Astrocyte (in vitro differentiated cells and primary cell): ENCODE data around the gene PIP. TPM values are rescaled to one million over a fixed set of nuclear protein-coding genes. Genes with fewer than 3 reads are reported as not detected.
"Not testable (repeated sequence)": the region's sequence is repeated elsewhere in the genome, so short reads cannot be mapped to it uniquely, and the experiment has no call there.

Experiments
- DNase-seq: peaks from one replicate; pipeline ENCODE4 v3.0.0-alpha.2; 2010; ENCODE audit warnings: low read depth
- FAIRE-seq: peaks from 2 replicates; lab custom pipeline; 2011; peaks lifted over from hg19 to GRCh38; lab: Jason Lieb, UNC
- H2AFZ ChIP-seq: 2 replicates; pipeline ENCODE4 v1.6.0; 2012; ENCODE audit warnings: low read depth, low read length, inconsistent platforms
- H3K27ac ChIP-seq: 2 replicates; pipeline ENCODE4 v1.5.1; 2011; ENCODE audit warnings: low read depth, low read length, inconsistent platforms
- H3K27me3 ChIP-seq: 2 replicates; pipeline ENCODE4 v1.6.0; 2011; ENCODE audit warnings: low read length, inconsistent platforms; ENCODE audit not compliant: insufficient read depth
- H3K36me3 ChIP-seq: 2 replicates; pipeline ENCODE4 v1.5.1; 2011; ENCODE audit warnings: low read length, inconsistent platforms; ENCODE audit not compliant: insufficient read depth
- H3K4me1 ChIP-seq: 2 replicates; pipeline ENCODE4 v1.5.1; 2011; ENCODE audit warnings: low read length, inconsistent platforms; ENCODE audit not compliant: insufficient read depth
- H3K4me2 ChIP-seq: 2 replicates; pipeline ENCODE4 v1.6.0; 2012; ENCODE audit warnings: low read length, inconsistent platforms
- H3K4me3 ChIP-seq: 2 replicates; pipeline ENCODE4 v1.5.1; 2011; ENCODE audit warnings: low read depth, mild to moderate bottlenecking, low read length, inconsistent platforms; ENCODE audit not compliant: insufficient read depth
- H3K79me2 ChIP-seq: 2 replicates; pipeline ENCODE4 v1.6.0; 2012; ENCODE audit warnings: mild to moderate bottlenecking, low read length, inconsistent platforms; ENCODE audit not compliant: insufficient read depth
- H3K9ac ChIP-seq: 2 replicates; pipeline ENCODE4 v1.6.0; 2012; ENCODE audit warnings: mild to moderate bottlenecking, low read length, inconsistent platforms
- H3K9me3 ChIP-seq: 2 replicates; pipeline ENCODE4 v1.5.1; 2012; ENCODE audit warnings: low read depth, mild to moderate bottlenecking, low read length, inconsistent platforms; ENCODE audit not compliant: insufficient read depth
- H4K20me1 ChIP-seq: 2 replicates; pipeline ENCODE4 v1.6.0; 2012; ENCODE audit warnings: low read length, inconsistent platforms; ENCODE audit not compliant: insufficient read depth
- H3K27ac Mint-ChIP-seq: one replicate; pipeline ENCODE4 v1.8.0; 2021; ENCODE audit warnings: mild to moderate bottlenecking, mixed read lengths; ENCODE audit not compliant: unreplicated experiment
- H3K27me3 Mint-ChIP-seq: one replicate; pipeline ENCODE4 v1.8.0; 2021; ENCODE audit warnings: low read depth, mixed read lengths; ENCODE audit not compliant: unreplicated experiment
- H3K36me3 Mint-ChIP-seq: one replicate; pipeline ENCODE4 v1.8.0; 2021; ENCODE audit warnings: low read depth, mixed read lengths; ENCODE audit not compliant: unreplicated experiment
- H3K4me1 Mint-ChIP-seq: one replicate; pipeline ENCODE4 v1.8.0; 2021; ENCODE audit warnings: low read depth, mixed read lengths; ENCODE audit not compliant: unreplicated experiment
- H3K4me3 Mint-ChIP-seq: one replicate; pipeline ENCODE4 v1.8.0; 2021; ENCODE audit warnings: mild to moderate bottlenecking, moderate library complexity, mixed read lengths; ENCODE audit not compliant: unreplicated experiment
- H3K9me3 Mint-ChIP-seq: one replicate; pipeline ENCODE4 v1.8.0; 2021; ENCODE audit warnings: mild to moderate bottlenecking, mixed read lengths; ENCODE audit not compliant: unreplicated experiment
- CTCF ChIP-seq: IDR thresholded peaks from 2 replicates; pipeline ENCODE4 v1.5.1; 2011; ENCODE audit warnings: low read depth, mild to moderate bottlenecking, inconsistent platforms, low read length, moderate library complexity; ENCODE audit not compliant: insufficient read depth
- EZH2 ChIP-seq: IDR thresholded peaks from 2 replicates; pipeline ENCODE4 v1.6.1; 2012; ENCODE audit warnings: mild to moderate bottlenecking, low read length, inconsistent platforms; ENCODE audit not compliant: insufficient read depth
- total RNA-seq: library from RNA; stranded (reverse); gene quantifications from 2 replicates; pipeline ENCODE4 v1.2.1, GENCODE V29; 2021

Gene PIP
- total RNA-seq, 1 donor from 2014 or later, result not detected

- H3K4me3 ChIP-seq, result no peak overlapping the region
- H3K36me3 Mint-ChIP-seq, result no peaks in the 10 kb centered on the region
- H3K27me3 ChIP-seq, result no peaks in the 10 kb centered on the region
- no peaks in the 10 kb centered on the region for H3K79me2 ChIP-seq
- no peak overlapping the region for H3K4me3 Mint-ChIP-seq
- no peak for DNase-seq
- H3K27ac ChIP-seq, result no peak overlapping the region
- no peaks in the 10 kb centered on the region for H3K36me3 ChIP-seq
- H3K4me1 ChIP-seq, result no peaks in the 10 kb centered on the region
- no peak overlapping the region for H3K27ac Mint-ChIP-seq
- no peak for FAIRE-seq
- no peak overlapping the region for H2AFZ ChIP-seq
- no peak overlapping the region for H3K4me2 ChIP-seq
- TF ChIP-seq EZH2 (no peak), CTCF (no peak)
- no peaks in the 10 kb centered on the region for H3K27me3 Mint-ChIP-seq
- no peaks in the 10 kb centered on the region for H3K4me1 Mint-ChIP-seq
- H3K9ac ChIP-seq, result no peak overlapping the region
- peaks cover 10% of the 10 kb centered on the region for H3K9me3 Mint-ChIP-seq
- H3K9me3 ChIP-seq, result no peaks in the 10 kb centered on the region
- no peaks in the 10 kb centered on the region for H4K20me1 ChIP-seq
Measured at GRCh38 chr7:143096146-143096545, 35.7 kb upstream of the PIP start.

- not testable (repeated sequence) for H3K36me3 Mint-ChIP-seq, FAIRE-seq
Measured at GRCh38 chr7:143099579-143099978, 32.3 kb upstream of the PIP start.

GRCh38 chr7:143104759-143105158 lies 27.1 kb upstream of the PIP start:
- Mint-ChIP-seq H3K36me3 (no peaks in the 10 kb centered on the region), H3K9me3 (peaks cover 1% of the 10 kb centered on the region), H3K27me3 (no peaks in the 10 kb centered on the region), H3K4me1 (no peaks in the 10 kb centered on the region), H3K27ac (no peak overlapping the region), H3K4me3 (no peak overlapping the region)
- Histone ChIP-seq H3K9ac (no peak overlapping the region), H3K9me3 (no peaks in the 10 kb centered on the region), H3K27ac (no peak overlapping the region), H3K4me2 (no peak overlapping the region), H3K27me3 (no peaks in the 10 kb centered on the region), H3K4me3 (no peak overlapping the region), H4K20me1 (no peaks in the 10 kb centered on the region), H2AFZ (no peak overlapping the region), H3K36me3 (no peaks in the 10 kb centered on the region), H3K4me1 (no peaks in the 10 kb centered on the region), H3K79me2 (no peaks in the 10 kb centered on the region)
- TF ChIP-seq EZH2 (no peak), CTCF (no peak)
- DNase-seq (no peak), FAIRE-seq (no peak)

More at GRCh38 chr7:143099579-143099978, 32.3 kb upstream of the PIP start:
- not testable (repeated sequence) for H3K27me3 ChIP-seq, DNase-seq, H3K36me3 ChIP-seq, H3K4me1 ChIP-seq, H3K27ac Mint-ChIP-seq, H3K9me3 ChIP-seq, H3K4me2 ChIP-seq, H3K4me1 Mint-ChIP-seq, H3K4me3 ChIP-seq, H4K20me1 ChIP-seq, H3K27ac ChIP-seq, H2AFZ ChIP-seq, H3K27me3 Mint-ChIP-seq, H3K9ac ChIP-seq, H3K79me2 ChIP-seq, H3K4me3 Mint-ChIP-seq
- peaks cover 10% of the 10 kb centered on the region for H3K9me3 Mint-ChIP-seq

- H3K4me3 ChIP-seq, H3K4me1 Mint-ChIP-seq, H3K4me1 ChIP-seq, FAIRE-seq, H3K27me3 ChIP-seq, H3K27ac Mint-ChIP-seq, H3K27ac ChIP-seq, H3K27me3 Mint-ChIP-seq, H3K4me3 Mint-ChIP-seq, H3K9me3 Mint-ChIP-seq, H3K9ac ChIP-seq, DNase-seq, H3K79me2 ChIP-seq, H4K20me1 ChIP-seq, H3K4me2 ChIP-seq, H3K36me3 Mint-ChIP-seq, H3K9me3 ChIP-seq, H2AFZ ChIP-seq, H3K36me3 ChIP-seq: not testable (repeated sequence)
Measured at GRCh38 chr7:143108019-143108418, 23.9 kb upstream of the PIP start.
